Stimulated activated naive B cell treated with anti-CD40 and anti-IgM and Interleukin-4, amounts not matched to agents 10 μg/mL and 1 μg/mL and 100 μg/mL, for 72 hours (primary cell): ENCODE results near the gene SOX5.
"Not testable (repeated sequence)": the region's sequence is repeated elsewhere in the genome, so short reads cannot be mapped to it uniquely, and the experiment has no call there.

ENCODE experiments used
- ATAC-seq, 2 donors: fragments of 150-1000 bp; cut with Tn5 transposase; replicated peaks; 2 replicates each; pipeline ENCODE4 v1.10.0; 2021; ENCODE audit warnings: moderate library complexity in 1 of 2
- DNase-seq: peaks from one replicate; pipeline ENCODE4 v3.0.0; 2021
- H3K27ac Mint-ChIP-seq: one replicate; pipeline ENCODE4 v1.8.0; 2022; ENCODE audit warnings: mild to moderate bottlenecking, mixed read lengths
- H3K27me3 Mint-ChIP-seq, 2 donors: one replicate each; pipeline ENCODE4 v1.8.0; 2022; ENCODE audit warnings: mixed read lengths in 2 of 2
- H3K36me3 Mint-ChIP-seq, 2 donors: one replicate each; pipeline ENCODE4 v1.8.0; 2022; ENCODE audit warnings: mixed read lengths in 2 of 2, mild to moderate bottlenecking in 1 of 2
- H3K4me1 Mint-ChIP-seq, 2 donors: one replicate each; pipeline ENCODE4 v1.8.0; 2022; ENCODE audit warnings: mixed read lengths in 2 of 2, mild to moderate bottlenecking in 1 of 2
- H3K4me3 Mint-ChIP-seq, 2 donors: one replicate each; pipeline ENCODE4 v1.8.0; 2022; ENCODE audit warnings: mild to moderate bottlenecking in 2 of 2, mixed read lengths in 2 of 2, moderate library complexity in 1 of 2
- H3K9me3 Mint-ChIP-seq, 2 donors: one replicate each; pipeline ENCODE4 v1.8.0; 2022; ENCODE audit warnings: mixed read lengths in 2 of 2, mild to moderate bottlenecking in 1 of 2

Gene SOX5

DNA sequence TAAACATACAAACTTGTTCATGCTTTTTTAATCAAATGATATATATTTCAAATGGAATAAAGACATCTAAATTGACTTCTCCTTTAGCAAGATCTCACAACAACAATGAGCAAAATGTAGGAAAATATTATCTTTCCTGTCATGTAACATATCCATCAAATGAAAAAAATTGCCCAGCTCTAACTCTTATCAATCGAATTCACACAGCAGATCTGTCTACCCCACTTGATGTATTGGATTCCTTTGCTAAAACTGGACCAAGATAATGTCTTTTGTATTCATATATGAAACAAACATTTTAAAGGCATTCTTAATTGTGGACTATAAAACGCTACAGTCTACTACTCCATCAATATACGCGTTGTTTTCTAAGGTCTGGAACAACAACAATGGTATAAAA, 218.0 kb downstream of the SOX5 start:
- H3K27me3 Mint-ChIP-seq = no peaks in the 10 kb centered on the region
- H3K27ac Mint-ChIP-seq = no peak overlapping the region
- DNase-seq = no peak
- H3K36me3 Mint-ChIP-seq = no peaks in the 10 kb centered on the region
- no peak overlapping the region for H3K4me3 Mint-ChIP-seq
- ATAC-seq = no peak
- H3K9me3 Mint-ChIP-seq = no peaks in the 10 kb centered on the region
- H3K4me1 Mint-ChIP-seq = no peaks in the 10 kb centered on the region

DNA sequence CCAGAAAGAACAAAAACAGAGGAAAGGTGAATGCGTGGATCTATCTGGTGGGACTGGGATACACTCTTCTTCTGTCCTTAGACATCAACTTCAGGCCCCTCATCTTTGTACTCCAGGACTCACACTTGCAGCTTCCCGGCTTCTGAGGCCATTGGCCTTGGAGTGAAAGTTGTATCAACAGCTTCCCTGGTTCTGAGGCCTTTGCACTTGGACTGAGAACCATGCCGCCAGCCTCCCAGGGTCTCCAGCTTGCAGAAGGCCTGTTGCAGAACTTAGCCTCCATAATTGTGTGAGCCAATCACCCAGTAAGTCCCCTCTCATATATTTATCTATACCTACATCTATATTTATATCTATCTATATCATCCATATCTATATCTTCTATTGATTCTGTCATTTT, 218.4 kb downstream of the SOX5 start:
- Mint-ChIP-seq H3K27me3 (no peaks in the 10 kb centered on the region), H3K4me1 (no peaks in the 10 kb centered on the region), H3K36me3 (no peaks in the 10 kb centered on the region), H3K27ac (no peak overlapping the region), H3K4me3 (no peak overlapping the region), H3K9me3 (no peaks in the 10 kb centered on the region)
- ATAC-seq (no peak), DNase-seq (no peak)

DNA sequence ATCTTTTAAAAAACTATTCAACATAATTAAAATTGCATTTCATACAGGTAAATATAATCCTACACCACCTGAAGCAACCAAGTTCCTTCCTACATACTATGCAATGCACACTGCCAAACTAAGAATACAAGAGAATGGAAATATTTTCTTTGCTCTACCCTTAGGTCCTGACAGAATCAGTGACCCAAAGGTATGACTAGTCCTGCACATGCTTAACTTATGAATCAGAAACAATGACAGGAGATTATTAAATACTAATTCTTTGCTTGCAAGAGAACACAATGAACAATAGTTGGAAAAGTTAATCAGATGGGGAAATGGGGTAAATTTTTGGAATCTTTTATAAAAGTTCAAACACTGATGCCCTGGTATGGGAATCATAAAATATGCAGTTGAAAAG, 220.1 kb downstream of the SOX5 start:
- H3K4me1 Mint-ChIP-seq = no peaks in the 10 kb centered on the region
- no peak for DNase-seq
- no peak overlapping the region for H3K27ac Mint-ChIP-seq
- H3K27me3 Mint-ChIP-seq = no peaks in the 10 kb centered on the region
- peaks cover 0 to 2% of the 10 kb centered on the region in 2 donors for H3K9me3 Mint-ChIP-seq
- no peak for ATAC-seq
- H3K4me3 Mint-ChIP-seq = no peak overlapping the region
- no peaks in the 10 kb centered on the region for H3K36me3 Mint-ChIP-seq

DNA sequence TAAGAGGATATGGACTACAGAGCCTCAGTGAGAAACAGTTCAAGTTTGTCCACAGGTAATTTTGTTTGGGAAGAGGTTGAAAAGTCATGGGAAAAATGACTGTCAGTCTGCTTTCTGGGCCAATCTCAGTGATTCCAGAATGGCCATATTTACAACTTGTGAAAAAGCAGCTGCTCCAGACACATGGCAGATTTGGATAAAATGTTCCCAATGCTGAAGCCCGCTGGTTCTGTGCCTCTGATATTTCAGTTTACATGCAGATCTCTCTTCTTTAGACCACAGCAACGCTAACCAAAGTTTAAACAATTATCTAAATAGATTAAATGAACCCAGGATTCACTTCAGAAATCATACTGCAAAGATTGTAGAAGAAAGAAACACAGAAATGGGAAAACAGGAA, 222.8 kb downstream of the SOX5 start:
- ATAC-seq (no peak), DNase-seq (no peak)
- H3K9me3 Mint-ChIP-seq = peaks cover 0 to 2% of the 10 kb centered on the region in 2 donors
- H3K27ac Mint-ChIP-seq = no peak overlapping the region
- no peaks in the 10 kb centered on the region for H3K27me3 Mint-ChIP-seq
- H3K4me3 Mint-ChIP-seq = no peak overlapping the region
- H3K36me3 Mint-ChIP-seq = no peaks in the 10 kb centered on the region
- no peaks in the 10 kb centered on the region for H3K4me1 Mint-ChIP-seq

DNA sequence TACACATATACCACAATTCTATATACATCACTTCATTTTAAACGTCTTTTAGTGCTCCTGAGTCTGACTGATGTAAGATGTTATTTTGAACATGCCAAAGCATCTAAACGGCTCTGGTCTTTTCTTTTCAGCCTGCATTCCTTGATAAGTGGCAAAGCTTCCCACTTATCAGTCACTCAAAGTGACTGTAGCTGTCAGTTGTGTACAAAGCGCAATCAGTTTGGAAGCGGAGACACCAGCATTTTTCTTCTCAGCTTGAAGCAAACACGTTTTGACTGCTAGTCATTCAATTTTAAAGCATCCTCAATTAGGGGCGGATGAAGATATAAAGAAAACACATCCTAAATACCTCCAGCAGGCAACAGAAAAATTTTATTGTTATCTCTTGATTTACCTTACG, 226.8 kb downstream of the SOX5 start:
- H3K9me3 Mint-ChIP-seq = peaks cover 0 to 2% of the 10 kb centered on the region in 2 donors
- no peak overlapping the region for H3K27ac Mint-ChIP-seq
- DNase-seq = no peak
- H3K36me3 Mint-ChIP-seq = no peaks in the 10 kb centered on the region
- H3K4me3 Mint-ChIP-seq = no peak overlapping the region
- H3K4me1 Mint-ChIP-seq = no peaks in the 10 kb centered on the region
- ATAC-seq = no peak
- no peaks in the 10 kb centered on the region for H3K27me3 Mint-ChIP-seq

DNA sequence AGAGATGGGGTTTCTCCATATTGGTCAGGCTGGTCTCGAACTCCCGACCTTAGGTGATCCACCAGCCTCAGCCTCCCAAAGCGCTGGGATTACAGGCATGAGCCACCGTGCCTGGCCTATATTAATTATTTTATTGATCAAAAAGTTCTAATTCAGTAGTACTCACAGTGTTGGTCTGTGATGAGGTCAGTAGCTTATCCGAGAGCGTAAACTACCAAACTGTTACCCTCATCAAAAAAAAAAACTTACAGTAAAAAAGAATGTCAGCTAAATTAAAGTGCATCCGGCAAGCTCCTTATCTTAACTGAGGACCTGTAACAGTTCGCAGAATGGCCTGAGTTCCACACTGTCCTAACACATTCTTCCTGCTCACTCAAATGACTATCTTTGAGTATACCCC, 228.2 kb downstream of the SOX5 start:
- H3K9me3 Mint-ChIP-seq = peaks cover 0 to 2% of the 10 kb centered on the region in 2 donors
- H3K4me3 Mint-ChIP-seq = no peak overlapping the region
- no peak for ATAC-seq
- no peaks in the 10 kb centered on the region for H3K27me3 Mint-ChIP-seq
- DNase-seq = no peak
- no peaks in the 10 kb centered on the region for H3K36me3 Mint-ChIP-seq
- H3K4me1 Mint-ChIP-seq = no peaks in the 10 kb centered on the region
- H3K27ac Mint-ChIP-seq = no peak overlapping the region

DNA sequence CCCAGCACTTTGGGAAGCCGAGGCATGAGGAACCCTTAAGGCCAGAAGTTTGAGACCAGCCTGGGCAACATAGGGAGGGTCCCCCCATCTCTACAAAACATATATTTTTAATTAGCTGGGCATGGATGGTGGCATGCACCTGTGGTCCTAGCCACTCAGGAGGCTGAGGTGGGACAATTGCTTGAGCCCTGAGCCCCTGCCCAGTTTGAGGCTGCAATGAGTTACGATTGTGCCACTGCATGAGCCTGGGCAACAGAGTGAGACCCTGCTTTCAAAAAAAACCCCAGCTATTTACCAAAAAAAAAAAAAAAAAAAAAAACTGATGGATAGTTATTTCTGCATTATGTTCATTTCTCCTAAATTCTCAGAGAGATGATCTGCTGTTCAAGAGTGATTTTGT, 230.0 kb downstream of the SOX5 start:
- Mint-ChIP-seq H3K27me3 (no peaks in the 10 kb centered on the region), H3K27ac (no peak overlapping the region), H3K36me3 (no peaks in the 10 kb centered on the region), H3K9me3 (no peaks in the 10 kb centered on the region), H3K4me3 (no peak overlapping the region), H3K4me1 (no peaks in the 10 kb centered on the region)
- ATAC-seq (no peak), DNase-seq (no peak)

DNA sequence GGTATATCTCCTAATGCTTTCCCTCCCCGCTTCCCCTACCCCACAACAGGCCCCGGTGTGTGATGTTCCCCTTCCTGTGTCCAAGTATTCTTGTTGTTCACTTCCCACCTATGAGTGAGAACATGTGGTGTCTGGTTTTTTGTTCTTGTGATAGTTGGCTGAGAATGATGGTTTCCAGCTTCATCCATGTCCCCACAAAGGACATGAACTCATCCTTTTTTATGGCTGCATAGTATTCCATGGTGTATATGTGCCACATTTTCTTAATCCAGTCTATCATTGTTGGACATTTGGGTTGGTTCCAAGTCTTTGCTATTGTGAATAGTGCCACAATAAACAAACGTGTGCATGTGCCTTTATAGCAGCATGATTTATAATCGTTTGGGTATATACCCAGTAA, 239.1 kb downstream of the SOX5 start:
- DNase-seq, H3K4me1 Mint-ChIP-seq, H3K4me3 Mint-ChIP-seq, ATAC-seq, H3K36me3 Mint-ChIP-seq, H3K27me3 Mint-ChIP-seq, H3K27ac Mint-ChIP-seq, H3K9me3 Mint-ChIP-seq: not testable (repeated sequence)

DNA sequence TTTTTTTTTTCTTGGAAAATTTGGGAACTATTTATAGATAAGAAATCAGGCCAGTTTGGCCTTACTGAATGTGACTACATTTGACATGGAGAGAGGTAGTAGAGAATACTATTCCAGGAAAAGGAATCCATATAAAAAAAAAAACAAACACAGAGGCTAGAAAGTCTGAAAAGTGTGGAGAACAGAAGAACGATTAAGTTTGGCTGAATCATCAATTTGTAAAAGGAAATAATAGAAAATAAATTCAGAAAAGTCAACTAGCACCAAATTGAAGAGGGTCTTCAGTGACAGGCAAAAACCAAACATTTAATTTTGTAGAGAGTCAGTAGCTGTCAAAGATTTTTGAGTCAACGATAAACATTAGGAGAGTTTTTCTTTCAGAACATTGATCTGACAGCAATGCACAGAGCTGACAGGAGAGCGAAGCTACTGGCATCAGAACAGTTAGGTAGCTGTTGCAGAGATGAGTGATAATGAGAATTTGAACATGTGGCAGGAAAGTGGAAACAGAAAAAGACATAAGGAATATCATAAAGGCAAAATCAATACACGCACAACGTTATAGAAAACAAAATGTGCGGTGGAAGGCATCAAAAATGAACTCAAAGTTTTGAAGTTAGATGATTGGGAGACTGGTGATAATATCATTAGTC, 241.2 kb downstream of the SOX5 start:
- Mint-ChIP-seq H3K4me3 (no peak overlapping the region), H3K27ac (no peak overlapping the region)

DNA sequence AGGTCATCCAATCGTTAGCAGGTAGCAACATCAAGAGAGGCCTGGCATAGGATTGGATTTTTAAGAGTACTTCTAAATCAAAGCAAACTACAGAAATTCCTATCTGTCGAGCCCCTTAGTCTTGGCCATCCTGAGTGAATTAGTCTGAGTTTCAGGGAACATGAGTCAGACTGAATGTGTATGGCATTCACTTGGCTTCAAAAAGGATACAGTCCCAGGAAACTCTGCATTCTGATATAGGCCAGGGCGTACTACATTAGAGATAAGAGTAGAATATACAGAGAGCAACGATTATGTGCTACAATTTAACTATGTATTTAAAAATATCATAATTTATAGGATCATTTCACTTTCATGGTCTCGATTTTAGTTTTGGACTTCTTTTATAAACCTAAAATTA, 242.2 kb downstream of the SOX5 start:
- Mint-ChIP-seq H3K27ac (no peak overlapping the region), H3K4me3 (no peak overlapping the region), H3K9me3 (no peaks in the 10 kb centered on the region), H3K36me3 (no peaks in the 10 kb centered on the region), H3K27me3 (no peaks in the 10 kb centered on the region), H3K4me1 (no peaks in the 10 kb centered on the region)
- ATAC-seq = no peak
- no peak for DNase-seq

More for the DNA sequence above, 241.2 kb downstream of the SOX5 start:
- no peaks in the 10 kb centered on the region for H3K27me3 Mint-ChIP-seq
- H3K9me3 Mint-ChIP-seq = no peaks in the 10 kb centered on the region
- H3K4me1 Mint-ChIP-seq = no peaks in the 10 kb centered on the region
- no peaks in the 10 kb centered on the region for H3K36me3 Mint-ChIP-seq
- DNase-seq = no peak
- ATAC-seq = no peak

DNA sequence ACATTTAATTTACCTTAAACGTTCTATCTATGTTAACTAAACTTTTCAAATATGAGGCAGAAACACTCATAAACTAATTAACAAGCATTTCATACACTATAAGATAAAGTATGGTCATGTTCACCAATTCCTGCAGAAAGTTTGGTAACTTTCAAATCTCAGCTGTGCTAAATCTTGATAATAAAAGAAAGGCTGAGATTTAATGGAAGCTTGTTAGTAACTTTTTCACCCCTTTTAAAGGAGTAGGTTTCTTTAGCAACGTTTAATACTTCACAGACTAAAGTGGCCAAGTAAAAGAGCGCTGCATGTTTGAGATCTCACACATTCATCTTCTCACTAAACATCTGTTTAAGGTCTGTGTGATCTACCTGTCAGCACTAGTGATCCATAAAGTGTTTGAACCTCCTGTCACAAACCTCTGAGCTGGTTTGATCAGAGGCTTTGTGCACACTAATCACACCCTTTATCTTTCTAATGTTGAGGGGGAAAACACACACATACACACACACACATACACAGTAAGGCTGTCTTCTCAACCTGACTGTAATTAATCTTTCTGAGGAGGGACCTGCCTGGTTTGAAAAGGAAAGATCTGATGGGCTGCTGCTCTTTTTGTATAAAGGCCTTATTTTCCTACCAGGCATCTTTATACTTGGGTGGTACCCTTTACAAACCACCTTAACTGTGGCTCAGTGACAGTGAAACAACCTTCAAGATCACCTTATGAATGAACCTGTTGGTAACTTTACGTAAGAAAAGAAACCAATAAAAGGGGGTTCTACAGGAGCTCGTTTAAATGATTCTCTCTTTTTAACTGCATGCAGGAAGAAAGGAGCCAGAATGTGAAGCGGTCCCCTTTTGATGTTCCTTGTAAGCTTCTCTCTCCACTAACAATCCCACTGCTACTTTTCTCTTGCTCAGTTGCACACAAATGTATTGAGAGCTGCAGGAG, 244.2 kb downstream of the SOX5 start:
- H3K9me3 Mint-ChIP-seq = no peaks in the 10 kb centered on the region
- no peaks in the 10 kb centered on the region for H3K4me1 Mint-ChIP-seq
- no peak overlapping the region for H3K27ac Mint-ChIP-seq
- H3K27me3 Mint-ChIP-seq = no peaks in the 10 kb centered on the region
- no peak overlapping the region for H3K4me3 Mint-ChIP-seq
- H3K36me3 Mint-ChIP-seq = no peaks in the 10 kb centered on the region
- ATAC-seq (no peak), DNase-seq (no peak)

DNA sequence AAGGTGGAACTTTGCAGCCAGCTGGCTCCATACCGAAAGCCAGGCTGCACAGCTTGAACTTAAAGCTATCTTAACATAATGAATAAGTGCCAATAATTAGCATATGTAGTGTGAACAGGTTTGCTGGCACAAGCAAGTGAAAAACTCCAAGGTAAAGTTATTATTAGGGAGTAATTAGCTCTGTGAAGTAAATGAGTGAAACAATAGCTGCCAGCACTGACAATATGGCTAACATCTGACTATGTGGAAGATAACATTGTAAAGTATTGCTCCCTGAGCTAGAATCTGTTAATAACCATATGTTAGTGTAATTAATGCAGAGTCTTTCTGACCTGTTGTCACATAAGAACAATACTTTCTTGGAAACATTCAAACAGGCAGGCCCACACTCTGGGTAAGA, 246.4 kb downstream of the SOX5 start:
- H3K27me3 Mint-ChIP-seq = no peaks in the 10 kb centered on the region
- H3K4me1 Mint-ChIP-seq = no peaks in the 10 kb centered on the region
- H3K27ac Mint-ChIP-seq = no peak overlapping the region
- no peaks in the 10 kb centered on the region for H3K9me3 Mint-ChIP-seq
- DNase-seq = no peak
- no peak overlapping the region for H3K4me3 Mint-ChIP-seq
- no peak for ATAC-seq
- no peaks in the 10 kb centered on the region for H3K36me3 Mint-ChIP-seq

DNA sequence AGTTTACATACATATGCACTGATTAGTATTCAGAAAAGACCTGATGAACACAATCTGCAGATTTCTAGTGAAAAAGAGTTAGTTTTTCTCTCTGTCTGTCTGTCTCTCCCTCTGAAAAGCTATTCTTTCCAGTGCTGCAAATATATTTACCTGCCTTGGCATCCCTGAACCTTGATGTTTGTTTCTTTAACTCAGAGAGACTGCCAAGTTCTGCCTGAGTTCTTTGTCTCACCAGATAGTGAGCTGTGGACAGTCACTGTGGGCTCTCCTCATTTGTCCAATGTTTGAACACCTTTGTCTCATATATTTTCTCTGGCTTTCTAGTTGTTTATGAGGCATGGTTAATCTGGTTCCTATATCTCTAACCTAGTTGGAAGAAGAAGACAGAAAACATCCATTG, 250.4 kb downstream of the SOX5 start:
- H3K27ac Mint-ChIP-seq = no peak overlapping the region
- no peaks in the 10 kb centered on the region for H3K27me3 Mint-ChIP-seq
- H3K36me3 Mint-ChIP-seq = no peaks in the 10 kb centered on the region
- no peak overlapping the region for H3K4me3 Mint-ChIP-seq
- H3K4me1 Mint-ChIP-seq = no peaks in the 10 kb centered on the region
- DNase-seq (no peak), ATAC-seq (no peak)
- peaks cover 2 to 4% of the 10 kb centered on the region in 2 donors for H3K9me3 Mint-ChIP-seq

DNA sequence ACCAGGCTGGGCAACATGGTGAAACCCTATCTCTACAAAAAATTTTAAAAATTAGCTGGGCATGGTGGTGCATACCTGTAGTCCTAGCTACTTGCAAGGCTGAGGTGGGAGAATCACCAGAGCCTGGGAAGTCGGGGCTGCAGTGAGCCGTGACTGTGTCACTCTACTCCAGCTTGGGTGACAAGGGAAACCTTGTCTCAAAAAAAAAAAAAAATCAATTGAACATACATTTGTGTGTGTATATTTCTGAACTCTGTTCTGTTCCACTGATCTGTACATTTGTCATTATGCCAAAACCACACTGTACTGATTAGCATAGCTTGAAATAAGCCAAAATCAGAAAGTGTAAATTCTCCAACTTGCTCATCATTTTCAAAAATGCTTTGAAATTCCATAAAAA, 254.6 kb downstream of the SOX5 start:
- DNase-seq (no peak), ATAC-seq (no peak)
- Mint-ChIP-seq H3K4me3 (no peak overlapping the region), H3K36me3 (no peaks in the 10 kb centered on the region), H3K9me3 (peaks cover 2 to 4% of the 10 kb centered on the region in 2 donors), H3K27me3 (no peaks in the 10 kb centered on the region), H3K4me1 (no peaks in the 10 kb centered on the region), H3K27ac (no peak overlapping the region)

DNA sequence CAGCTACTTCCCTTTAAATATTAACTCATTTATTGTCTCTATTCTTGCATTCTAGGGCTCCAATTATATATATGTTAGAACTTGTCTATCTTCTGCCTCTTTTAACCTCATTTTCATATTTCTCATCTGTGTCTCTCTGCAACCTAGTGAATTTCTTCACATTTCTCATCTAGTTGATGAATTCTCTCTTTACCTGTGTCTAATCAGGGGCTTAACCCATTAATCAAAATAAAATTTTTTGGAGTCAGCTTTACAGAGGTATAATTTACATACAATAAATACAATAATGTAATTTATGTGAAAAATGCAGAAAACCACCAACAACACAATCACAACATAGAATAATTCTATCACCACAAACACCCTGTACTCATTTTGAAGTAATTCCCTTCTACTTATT, 255.2 kb downstream of the SOX5 start:
- Mint-ChIP-seq H3K9me3 (peaks cover 2 to 4% of the 10 kb centered on the region in 2 donors), H3K4me1 (no peaks in the 10 kb centered on the region), H3K4me3 (no peak overlapping the region), H3K36me3 (no peaks in the 10 kb centered on the region), H3K27ac (no peak overlapping the region), H3K27me3 (no peaks in the 10 kb centered on the region)
- ATAC-seq (no peak), DNase-seq (no peak)
